Fibroblast of lung (primary cell): ENCODE results near the gene PIP4K2A. TPM values are rescaled to one million over a fixed set of nuclear protein-coding genes. Genes with fewer than 3 reads are reported as not detected.

Experiments
- DNase-seq, 2 donors: peaks; one replicate each; pipeline versions ENCODE4 v3.0.0 to v3.0.0-alpha.2; 2010; ENCODE audit warnings: low read depth in 2 of 2
- H2AFZ ChIP-seq: 2 replicates; pipeline ENCODE4 v1.5.1; 2012; ENCODE audit warnings: low read length, control low read depth, inconsistent platforms
- H3K27ac ChIP-seq: 2 replicates; pipeline ENCODE4 v1.5.1; 2011; ENCODE audit warnings: low read length, control low read depth; ENCODE audit not compliant: insufficient read depth
- H3K27me3 ChIP-seq: 2 replicates; pipeline ENCODE4 v1.5.1; 2011; ENCODE audit warnings: mild to moderate bottlenecking, low read length; ENCODE audit not compliant: control insufficient read depth, insufficient read depth
- H3K36me3 ChIP-seq: 2 replicates; pipeline ENCODE4 v1.5.1; 2011; ENCODE audit warnings: low read length; ENCODE audit not compliant: control insufficient read depth, insufficient read depth
- H3K4me1 ChIP-seq: 2 replicates; pipeline ENCODE4 v1.5.1; 2011; ENCODE audit warnings: low read length; ENCODE audit not compliant: control insufficient read depth, insufficient read depth; ENCODE audit errors: extremely low read depth
- H3K4me2 ChIP-seq: 2 replicates; pipeline ENCODE4 v1.5.1; 2011; ENCODE audit warnings: low read length, control low read depth; ENCODE audit not compliant: insufficient read depth; ENCODE audit errors: extremely low read depth
- H3K4me3 ChIP-seq, 4 experiments: fragments of 200-600 bp in 1 of 4; sonication (generic) in 1 of 4; replicated peaks in 1 of 4; 2 replicates each; pipeline ENCODE4 v1.5.1; 2011 to 2016; ENCODE audit warnings: low read length in 4 of 4, low read depth in 3 of 4, mild to moderate bottlenecking in 3 of 4, control low read depth in 2 of 4, inconsistent platforms in 1 of 4, mixed read lengths in 1 of 4; ENCODE audit not compliant: insufficient read depth in 1 of 4; ENCODE audit errors: control extremely low read depth in 1 of 4
- H3K79me2 ChIP-seq: 2 replicates; pipeline ENCODE4 v1.5.1; 2012; ENCODE audit warnings: mild to moderate bottlenecking, low read length, inconsistent platforms; ENCODE audit not compliant: control insufficient read depth, insufficient read depth
- H3K9ac ChIP-seq: 2 replicates; pipeline ENCODE4 v1.5.1; 2011; ENCODE audit warnings: mild to moderate bottlenecking, low read length, control low read depth; ENCODE audit not compliant: insufficient read depth
- H3K9me3 ChIP-seq: 2 replicates; pipeline ENCODE4 v1.5.1; 2012; ENCODE audit warnings: low read depth, low read length; ENCODE audit not compliant: control insufficient read depth, insufficient read depth
- H4K20me1 ChIP-seq: 2 replicates; pipeline ENCODE4 v1.5.1; 2011; ENCODE audit warnings: low read length; ENCODE audit not compliant: control insufficient read depth, insufficient read depth; ENCODE audit errors: extremely low read depth
- CTCF ChIP-seq, 2 donors: IDR thresholded peaks in 1 of 2; conservative IDR thresholded peaks in 1 of 2; 1 replicate in 1 of 2; 2 replicates in 1 of 2; pipeline ENCODE4 v1.5.1; 2011 to 2012; ENCODE audit warnings: low read length in 2 of 2, control low read depth in 1 of 2, inconsistent platforms in 1 of 2, low read depth in 1 of 2, mild to moderate bottlenecking in 1 of 2
- EZH2 ChIP-seq: IDR thresholded peaks from 2 replicates; pipeline ENCODE4 v1.5.1; 2012; ENCODE audit warnings: low read length, control low read depth, mild to moderate bottlenecking; ENCODE audit errors: missing control alignments
- polyA plus RNA-seq, 2 donors: library from polyadenylated mRNA; depleted of rRNA in 1 of 2; stranded (reverse) in 1 of 2; unstranded in 1 of 2; fragments of >200 nt; gene quantifications; 2 replicates each; pipeline ENCODE4 v1.2.1, GENCODE V29; 2011 to 2012; ENCODE audit warnings: missing spikeins in 1 of 2
- total RNA-seq: library from RNA; depleted of rRNA; stranded (reverse); fragments of >200 nt; gene quantifications from 2 replicates; pipeline ENCODE4 v1.2.1, GENCODE V29; 2014

PIP4K2A gene
- total and polyA plus RNA-seq, 2 donors (not counting 1 experiment from before 2014, with no cell fraction given) = 28.5 to 40.0 TPM

- Histone ChIP-seq H3K4me1 (no peaks in the 10 kb centered on the region), H3K4me2 (no peak overlapping the region), H3K27ac (no peak overlapping the region), H3K79me2 (peaks cover 58% of the 10 kb centered on the region), H3K27me3 (no peaks in the 10 kb centered on the region), H3K9me3 (no peaks in the 10 kb centered on the region), H4K20me1 (no peaks in the 10 kb centered on the region), H3K36me3 (no peaks in the 10 kb centered on the region), H3K9ac (no peak overlapping the region), H3K4me3 (no peak overlapping the region), H2AFZ (no peak overlapping the region)
- TF ChIP-seq EZH2 (no peak), CTCF (conservative IDR thresholded peaks at IDR 0.05 in 1 of 2, IDR thresholded peaks at IDR 0.05 in 1 of 2; ENCODE audit: low read depth in 1 of 2, low read length in 2 of 2) (no peak)
- no peak for DNase-seq
Observed at GRCh38 chr10:22701132-22701826, 13.1 kb downstream of the PIP4K2A start.

GRCh38 chr10:22700489-22700888, 13.9 kb downstream of the PIP4K2A start:
- no peak for DNase-seq
- no peak for TF ChIP-seq CTCF (conservative IDR thresholded peaks at IDR 0.05 in 1 of 2, IDR thresholded peaks at IDR 0.05 in 1 of 2; ENCODE audit: low read depth in 1 of 2, low read length in 2 of 2)
- no peak for TF ChIP-seq EZH2
- Histone ChIP-seq H4K20me1 (no peaks in the 10 kb centered on the region), H3K4me1 (no peaks in the 10 kb centered on the region), H3K36me3 (no peaks in the 10 kb centered on the region), H3K27me3 (no peaks in the 10 kb centered on the region), H3K9ac (no peak overlapping the region), H3K4me3 (no peak overlapping the region), H3K4me2 (no peak overlapping the region), H2AFZ (no peak overlapping the region), H3K27ac (no peak overlapping the region), H3K79me2 (peaks cover 60% of the 10 kb centered on the region), H3K9me3 (no peaks in the 10 kb centered on the region)

GRCh38 chr10:22699976-22700375, 14.4 kb downstream of the PIP4K2A start:
- H4K20me1 ChIP-seq = no peaks in the 10 kb centered on the region
- no peaks in the 10 kb centered on the region for H3K4me1 ChIP-seq
- TF ChIP-seq CTCF (conservative IDR thresholded peaks at IDR 0.05 in 1 of 2, IDR thresholded peaks at IDR 0.05 in 1 of 2; ENCODE audit: low read depth in 1 of 2, low read length in 2 of 2) (no peak), EZH2 (no peak)
- H3K36me3 ChIP-seq = no peaks in the 10 kb centered on the region
- H3K4me2 ChIP-seq = no peak overlapping the region
- no peak overlapping the region for H3K27ac ChIP-seq
- H3K9me3 ChIP-seq = no peaks in the 10 kb centered on the region
- H3K4me3 ChIP-seq = no peak overlapping the region
- H2AFZ ChIP-seq = no peak overlapping the region
- H3K9ac ChIP-seq = no peak overlapping the region
- DNase-seq = no peak
- H3K79me2 ChIP-seq = peaks cover 58% of the 10 kb centered on the region
- no peaks in the 10 kb centered on the region for H3K27me3 ChIP-seq
